GM18909 (cell line): ENCODE results near the gene PLEKHJ1.
A peak's percentile ranks its signal among the peaks of the same experiment; 100 is the strongest.

Source experiments
- ATAC-seq: cut with Tn5 transposase; IDR thresholded peaks from one replicate; pipeline ENCODE4 v1.9.1; 2021; ENCODE audit warnings: mild to moderate bottlenecking; ENCODE audit not compliant: unreplicated experiment, poor library complexity

The PLEKHJ1 gene

GRCh38 chr19:2239771-2240770, 3.9 kb upstream of the PLEKHJ1 start:
- ATAC-seq: no peak

DNA sequence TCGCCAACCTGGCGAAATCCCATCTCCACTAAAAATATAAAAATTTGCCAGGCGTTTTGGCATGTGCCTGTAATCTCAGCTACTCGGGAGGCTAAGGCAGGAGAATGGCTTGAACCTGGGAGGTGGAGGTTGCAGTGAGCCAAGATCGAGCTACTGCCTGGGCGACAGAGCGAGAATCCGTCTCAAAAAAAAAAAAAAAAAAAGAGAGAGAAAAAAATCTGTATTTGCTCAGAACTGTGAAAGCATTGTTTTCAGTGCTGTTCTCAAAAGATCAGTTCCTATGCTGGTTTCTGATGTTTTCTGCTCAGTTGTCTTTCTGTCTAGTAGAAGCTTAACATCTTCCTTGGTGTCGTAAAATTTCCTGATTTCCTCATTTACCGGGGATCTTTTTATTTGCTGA, 3.0 kb upstream of the PLEKHJ1 start:
- no peak for ATAC-seq

DNA sequence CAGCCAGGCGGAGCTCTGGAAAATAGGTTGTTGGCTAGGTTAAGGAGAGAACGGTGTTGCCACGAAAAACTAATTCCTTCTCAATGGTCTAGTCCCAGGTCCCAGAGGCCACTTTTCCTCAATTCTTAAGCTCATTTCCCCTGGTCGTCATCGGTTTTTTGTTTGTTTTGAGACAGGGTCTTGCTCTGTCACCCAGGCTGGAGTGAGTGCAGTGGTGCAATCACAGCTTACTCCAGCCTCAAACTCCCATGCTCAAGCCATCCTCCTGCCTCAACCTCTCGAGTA, 1.7 kb upstream of the PLEKHJ1 start:
- ATAC-seq: no peak

- no peak for ATAC-seq
These were observed 1.1 kb upstream of the PLEKHJ1 start for GRCh38 chr19:2237051-2237868.

DNA sequence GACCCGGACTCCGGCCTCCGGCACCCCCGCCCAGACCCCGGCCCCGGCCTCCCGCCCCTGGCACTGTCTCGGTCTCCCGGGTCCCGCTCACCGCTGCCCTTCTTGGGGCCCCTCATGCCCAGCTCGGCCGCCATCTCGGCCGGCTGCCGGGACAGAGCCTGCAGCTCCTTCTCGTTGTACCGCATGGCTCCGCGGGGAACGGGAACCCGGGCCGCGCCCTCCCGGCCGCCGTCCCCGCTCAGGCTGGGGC, 140 bp downstream of the PLEKHJ1 start:
- no peak for ATAC-seq

DNA sequence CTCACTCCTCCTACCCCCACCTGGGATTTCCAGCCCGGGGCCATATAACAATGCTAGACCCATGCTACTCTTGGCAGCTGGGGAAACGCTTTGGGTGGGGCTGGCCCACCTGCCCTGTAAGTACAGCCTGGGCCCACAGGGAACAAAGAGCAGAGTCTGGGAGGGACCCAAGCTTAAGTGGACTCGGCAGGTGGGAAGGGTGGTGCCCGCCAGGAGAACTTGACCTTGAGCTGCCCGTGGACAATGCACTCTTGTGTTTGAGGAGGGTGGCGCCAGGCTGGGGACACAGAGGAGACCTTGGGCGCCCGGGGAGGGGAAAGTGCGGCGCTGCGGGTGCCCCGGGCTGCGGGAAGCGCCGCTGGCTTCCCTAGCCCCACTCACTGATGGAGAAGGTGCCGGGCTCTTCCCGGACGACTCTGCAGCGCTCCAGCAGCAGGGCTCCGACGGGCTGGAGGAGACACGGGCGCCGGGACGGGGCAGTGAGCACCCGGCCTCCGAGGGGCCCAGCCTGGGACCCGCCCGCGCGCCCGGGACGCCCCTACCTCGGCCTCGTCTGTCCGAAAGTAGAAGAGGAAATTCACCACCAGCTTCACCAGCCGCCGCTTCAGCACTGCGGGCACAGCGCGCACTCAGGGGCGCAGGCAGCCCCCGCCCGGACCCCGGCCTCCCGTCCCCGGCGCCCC, 607 bp downstream of the PLEKHJ1 start:
- peak; percentile 17 for ATAC-seq

DNA sequence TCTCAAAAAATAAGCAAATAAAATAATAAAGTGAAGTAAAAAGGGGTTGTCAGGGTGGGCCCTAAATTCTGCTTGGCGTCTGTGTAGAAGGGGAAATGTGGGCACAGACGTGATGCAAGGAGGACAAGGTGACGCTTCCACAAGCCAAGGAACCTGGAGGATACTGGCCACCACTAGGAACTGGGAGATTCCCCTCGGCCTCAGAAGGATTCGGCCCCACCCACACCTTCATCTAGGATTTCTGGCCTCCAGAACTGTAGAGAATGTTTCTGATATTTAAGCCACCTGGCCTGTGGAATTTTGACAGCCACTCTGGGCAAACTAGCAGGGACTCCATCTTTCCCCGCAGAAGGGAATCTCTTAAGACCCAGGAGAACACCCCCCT, 1.1 kb downstream of the PLEKHJ1 start:
- no peak for ATAC-seq

DNA sequence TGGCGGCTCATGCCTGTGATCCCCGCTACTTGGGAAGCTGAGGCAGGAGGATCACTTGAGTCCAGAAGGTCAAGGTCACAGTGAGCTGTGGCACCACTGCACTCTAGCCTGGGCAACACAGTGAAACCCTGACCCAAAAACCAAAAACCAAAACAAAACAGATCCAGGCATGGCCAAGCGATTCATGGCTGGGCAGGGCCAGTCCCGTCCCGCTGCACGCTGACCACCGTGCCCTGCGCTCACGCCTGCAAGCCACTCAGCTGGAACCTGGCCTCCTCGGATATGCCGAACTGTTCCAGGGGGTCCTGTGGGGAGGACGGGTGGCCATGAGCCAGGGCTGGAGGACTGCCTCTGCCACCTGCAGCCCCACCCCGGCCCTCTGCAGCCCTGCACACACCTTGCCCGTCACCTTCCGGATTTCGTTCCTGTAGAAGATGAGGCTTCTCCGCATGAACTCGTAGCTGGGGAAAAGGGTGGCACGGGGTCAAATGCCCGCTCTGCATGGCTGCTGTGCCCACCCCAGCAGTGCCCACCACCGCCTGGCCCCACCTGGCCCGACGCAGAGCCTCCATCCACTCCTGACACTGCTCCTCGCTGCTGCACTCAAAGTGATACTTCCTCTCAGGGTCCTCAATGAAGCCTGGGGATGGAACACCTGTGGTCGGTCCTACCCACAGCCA, 2.4 kb downstream of the PLEKHJ1 start:
- ATAC-seq: no peak

DNA sequence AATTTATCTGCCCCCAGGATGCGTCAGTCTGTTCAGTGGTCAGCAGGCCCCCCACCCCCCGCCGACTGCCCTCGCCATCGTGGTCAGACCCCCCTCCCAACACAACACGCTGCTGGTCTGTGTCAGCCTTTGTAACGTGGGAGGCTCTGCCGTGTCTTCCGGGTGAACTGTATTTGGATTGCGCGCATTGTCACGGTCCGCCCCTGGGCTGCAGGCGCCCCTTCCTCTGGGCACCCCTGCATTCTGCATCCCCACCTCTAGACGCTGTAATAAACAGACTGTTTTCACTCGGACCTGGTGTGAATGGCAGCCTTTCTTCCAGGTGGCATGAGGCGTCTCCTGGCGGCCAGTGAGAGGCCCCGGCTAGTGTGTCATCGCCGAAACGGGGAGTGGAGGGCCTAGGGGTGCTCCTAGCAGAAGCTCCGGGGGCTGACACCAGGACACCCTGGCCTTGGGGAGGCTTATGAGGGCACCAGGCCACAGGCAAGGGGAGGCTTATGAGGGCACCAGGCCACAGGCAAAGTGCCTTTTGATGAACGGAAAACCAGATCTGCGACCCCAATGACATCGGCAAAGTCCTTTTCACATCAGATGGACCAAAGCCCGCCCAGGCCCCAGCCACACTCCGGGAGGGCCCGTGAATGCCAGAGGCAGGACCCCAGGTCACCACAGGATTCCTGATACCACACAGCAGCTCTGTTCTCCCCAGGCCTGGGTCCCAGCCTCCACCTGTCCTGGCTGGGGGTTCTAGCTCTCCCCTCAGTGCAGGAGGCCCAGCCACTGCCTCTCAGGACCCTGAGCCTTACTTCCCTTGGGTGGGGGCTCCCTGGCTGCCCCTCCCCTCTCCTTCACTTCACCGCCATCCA, 3.6 kb downstream of the PLEKHJ1 start:
- ATAC-seq: no peak

- no peak for ATAC-seq
These were observed 4.4 kb downstream of the PLEKHJ1 start for GRCh38 chr19:2231621-2232221.

DNA sequence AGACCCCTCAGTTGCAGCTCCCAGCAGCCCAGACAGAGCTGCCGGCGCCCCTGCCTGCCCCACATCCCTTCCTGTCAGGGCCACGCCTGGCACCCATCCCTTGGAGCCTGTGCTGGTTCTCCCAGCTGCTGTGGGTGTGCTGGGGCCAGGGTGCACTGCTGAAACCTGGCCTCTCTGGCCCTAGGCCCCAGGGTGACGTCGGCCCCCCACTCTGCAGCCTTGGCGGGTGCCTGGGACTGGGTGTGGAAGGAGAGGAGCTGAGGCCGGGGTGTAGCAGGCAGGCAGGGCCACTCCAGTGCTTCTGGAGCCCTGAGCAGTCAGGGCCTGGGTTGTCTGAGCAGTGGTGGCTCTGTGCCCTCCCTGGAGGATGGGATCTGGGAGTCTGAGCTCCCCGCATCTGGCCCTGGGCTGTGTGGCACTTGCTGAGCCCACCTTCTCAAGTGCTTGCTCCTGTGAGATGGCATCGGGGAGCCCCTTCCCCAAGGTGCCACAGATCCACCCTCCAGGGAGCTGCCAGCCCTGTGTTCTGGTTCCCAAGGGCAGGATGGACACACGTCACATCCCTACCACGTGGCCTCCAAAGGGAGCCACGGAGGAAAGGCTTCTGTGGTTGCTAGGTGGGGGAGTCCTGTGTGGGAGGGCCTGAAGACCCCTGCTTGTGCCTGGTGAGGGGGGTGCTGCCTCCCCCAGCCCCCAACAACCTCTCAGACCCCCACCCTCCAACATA, 5.2 kb downstream of the PLEKHJ1 start:
- no peak for ATAC-seq

GRCh38 chr19:2230033-2230531, 6.0 kb downstream of the PLEKHJ1 start:
- ATAC-seq: no peak

DNA sequence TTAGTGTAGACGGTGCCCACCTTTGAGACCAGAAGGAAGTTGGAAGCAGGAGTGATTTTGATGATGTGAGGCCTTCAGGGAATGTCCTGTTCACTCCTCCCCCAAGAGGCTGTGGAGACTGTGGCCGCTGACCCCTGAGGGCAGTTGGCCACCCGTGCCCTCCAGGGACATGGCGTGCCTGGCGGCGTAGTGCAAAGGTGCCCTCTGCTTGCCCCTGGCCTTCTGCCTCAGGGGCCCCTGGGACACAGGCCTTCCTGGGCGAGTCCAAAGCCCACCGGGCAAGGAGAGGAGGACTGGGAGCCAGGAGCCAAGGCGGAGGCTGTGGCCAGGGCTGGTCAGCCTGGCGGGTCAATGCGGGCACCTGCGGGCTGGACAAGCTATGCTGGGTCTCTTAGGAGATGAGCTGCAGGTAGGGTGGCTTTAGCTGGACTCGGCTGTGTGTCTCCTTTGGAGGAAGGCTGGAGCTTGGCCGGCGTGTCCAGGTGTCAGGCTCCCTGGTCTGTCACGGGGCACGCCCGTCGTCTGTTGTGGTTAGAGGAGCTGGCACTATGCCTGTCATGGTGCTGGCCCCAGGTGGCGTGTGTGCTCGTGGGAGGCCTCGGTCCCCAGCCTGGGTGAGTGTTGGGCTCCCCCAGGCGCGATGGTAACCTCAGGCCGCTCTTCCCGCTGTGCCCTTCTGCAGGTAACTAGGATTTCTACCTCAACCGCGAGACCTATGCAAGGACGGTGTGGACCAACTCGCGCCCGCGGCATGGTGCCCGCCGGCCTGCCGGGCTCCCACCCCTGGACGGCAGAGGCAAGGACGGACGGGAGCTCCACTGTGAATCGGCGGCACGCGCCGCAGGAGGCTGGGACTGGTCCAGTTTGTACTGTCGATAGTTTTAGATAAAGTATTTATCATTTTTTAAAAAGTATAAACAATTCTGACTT, 6.8 kb downstream of the PLEKHJ1 start:
- no peak for ATAC-seq

- no peak for ATAC-seq
These were observed 7.7 kb downstream of the PLEKHJ1 start for GRCh38 chr19:2228157-2229030.

DNA sequence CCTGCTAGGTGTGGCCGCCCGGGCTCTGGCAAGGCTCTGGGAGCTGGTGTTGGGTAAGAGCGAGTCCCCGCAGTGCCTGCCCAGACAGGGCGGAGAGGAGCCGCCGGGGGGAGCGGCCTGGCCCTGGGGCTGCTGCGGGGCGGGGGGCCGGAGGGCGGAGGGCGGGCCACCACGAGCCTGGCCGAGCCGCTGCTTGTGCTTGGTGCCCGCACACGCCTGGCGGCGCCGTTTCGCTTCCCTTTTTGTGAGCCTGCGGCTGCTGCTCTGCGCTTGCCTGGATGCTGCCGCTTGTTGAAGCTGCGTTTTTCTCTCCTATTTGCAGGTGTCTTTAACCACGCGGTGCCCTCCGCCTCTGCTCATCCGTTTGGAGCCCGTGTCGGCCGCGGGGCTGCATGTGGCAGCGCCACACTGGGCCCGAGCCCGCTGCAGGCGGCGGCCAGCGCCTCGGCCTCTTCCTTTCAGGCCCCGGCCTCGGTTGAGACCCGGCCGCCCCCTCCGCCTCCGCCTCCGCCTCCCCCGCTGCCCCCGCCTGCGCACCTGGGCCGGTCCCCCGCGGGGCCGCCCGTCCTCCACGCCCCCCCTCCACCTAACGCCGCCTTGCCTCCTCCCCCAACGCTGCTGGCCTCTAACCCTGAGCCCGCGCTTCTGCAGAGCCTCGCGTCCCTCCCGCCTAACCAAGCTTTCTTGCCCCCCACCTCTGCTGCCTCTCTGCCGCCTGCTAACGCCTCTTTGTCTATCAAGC, 8.5 kb downstream of the PLEKHJ1 start:
- ATAC-seq: no peak

GRCh38 chr19:2226840-2227360, 9.2 kb downstream of the PLEKHJ1 start:
- no peak for ATAC-seq
